ENCODE data around the gene PSMD5.

The PSMD5 gene

DNA sequence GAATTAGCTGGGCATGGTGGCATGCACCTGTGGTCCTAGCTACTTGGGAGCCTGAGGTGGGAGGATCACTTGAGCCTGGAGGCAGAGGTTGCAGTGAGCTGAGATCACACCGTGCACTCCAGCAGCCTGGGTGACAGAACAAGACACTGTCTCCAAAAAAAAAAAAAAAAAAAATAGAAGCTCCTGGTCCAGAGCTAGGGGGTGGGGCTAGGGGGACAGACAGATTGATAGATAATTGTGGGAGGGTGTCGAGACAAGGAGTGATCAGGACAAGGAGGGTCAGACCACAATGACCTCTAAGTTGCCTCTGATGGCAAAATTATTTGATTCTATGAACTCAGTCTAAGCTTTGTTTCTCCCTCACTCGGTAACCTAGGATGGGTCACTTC, 40.9 kb upstream of the PSMD5 start:
- Histone ChIP-seq H3K4me2 (ENCODE audit: low read depth, low read length, poor library complexity, severe bottlenecking) (no peak overlapping the region), H3K27me3 (ENCODE audit: low read length) (no peaks in the 10 kb centered on the region), H3K79me2 (ENCODE audit: insufficient read depth, low read length) (no peaks in the 10 kb centered on the region), H3K9me2 (replicated peaks; ENCODE audit: insufficient read depth, low read length) (no peaks in the 10 kb centered on the region), H3K36me3 (ENCODE audit: low read length) (no peaks in the 10 kb centered on the region), H3K4me3 (ENCODE audit: insufficient read depth, low read length, poor library complexity, severe bottlenecking) (no peak overlapping the region), H4K20me1 (ENCODE audit: low read depth, low read length) (no peaks in the 10 kb centered on the region), H2AFZ (ENCODE audit: low read depth, low read length, severe bottlenecking) (no peak overlapping the region), H3K9me3 (ENCODE audit: insufficient read depth, low read length) (no peaks in the 10 kb centered on the region), H3K27ac (ENCODE audit: low read depth, low read length) (no peak overlapping the region), H3K9ac (ENCODE audit: low read length) (no peak overlapping the region), H3F3A (ENCODE audit: insufficient read depth) (peaks cover 14% of the 10 kb centered on the region)
- TF ChIP-seq, protein P1, sequence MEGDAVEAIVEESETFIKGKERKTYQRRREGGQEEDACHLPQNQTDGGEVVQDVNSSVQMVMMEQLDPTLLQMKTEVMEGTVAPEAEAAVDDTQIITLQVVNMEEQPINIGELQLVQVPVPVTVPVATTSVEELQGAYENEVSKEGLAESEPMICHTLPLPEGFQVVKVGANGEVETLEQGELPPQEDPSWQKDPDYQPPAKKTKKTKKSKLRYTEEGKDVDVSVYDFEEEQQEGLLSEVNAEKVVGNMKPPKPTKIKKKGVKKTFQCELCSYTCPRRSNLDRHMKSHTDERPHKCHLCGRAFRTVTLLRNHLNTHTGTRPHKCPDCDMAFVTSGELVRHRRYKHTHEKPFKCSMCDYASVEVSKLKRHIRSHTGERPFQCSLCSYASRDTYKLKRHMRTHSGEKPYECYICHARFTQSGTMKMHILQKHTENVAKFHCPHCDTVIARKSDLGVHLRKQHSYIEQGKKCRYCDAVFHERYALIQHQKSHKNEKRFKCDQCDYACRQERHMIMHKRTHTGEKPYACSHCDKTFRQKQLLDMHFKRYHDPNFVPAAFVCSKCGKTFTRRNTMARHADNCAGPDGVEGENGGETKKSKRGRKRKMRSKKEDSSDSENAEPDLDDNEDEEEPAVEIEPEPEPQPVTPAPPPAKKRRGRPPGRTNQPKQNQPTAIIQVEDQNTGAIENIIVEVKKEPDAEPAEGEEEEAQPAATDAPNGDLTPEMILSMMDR (IDR thresholded peaks at IDR 0.05; ENCODE audit: insufficient read depth, low read length, poor library complexity, severe bottlenecking): no peak
- no peak for TF ChIP-seq EZH2phosphoT487 (conservative IDR thresholded peaks at IDR 0.05; ENCODE audit: low read length)

DNA sequence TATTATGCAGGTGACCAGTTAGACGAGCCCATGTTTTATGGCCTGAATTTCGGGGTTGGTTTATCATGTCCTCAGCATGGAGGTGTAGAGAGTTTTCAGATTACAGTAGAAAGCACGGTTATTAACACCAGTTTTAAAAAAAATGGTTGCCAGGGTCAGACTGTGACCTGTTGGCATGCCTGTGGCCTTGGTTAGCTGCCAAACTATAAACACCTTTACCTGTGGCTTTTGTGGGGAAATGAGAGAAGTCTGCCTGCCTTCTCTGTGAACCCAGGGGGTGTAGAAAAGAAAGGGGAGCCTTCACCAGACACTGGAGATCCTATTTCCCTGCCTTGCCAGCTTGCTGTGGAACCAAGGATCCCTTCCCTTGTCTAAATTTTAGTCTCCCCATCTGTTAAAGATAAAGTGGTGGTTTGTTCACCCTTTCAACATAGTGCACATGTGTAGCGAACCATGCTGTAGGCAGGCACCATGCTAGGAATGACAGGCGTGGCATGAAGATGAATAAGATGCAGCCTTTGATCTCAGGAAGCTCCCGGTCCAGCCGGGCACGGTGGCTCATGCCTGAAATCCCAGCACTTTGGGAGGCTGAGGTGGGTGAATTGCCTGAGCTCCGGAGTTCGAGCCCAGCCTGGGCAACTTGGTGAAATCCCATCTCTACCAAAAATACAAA, 40.3 kb upstream of the PSMD5 start:
- Histone ChIP-seq H3K9ac (ENCODE audit: low read length) (peak overlapping the region; percentile 20; the same call in 1 of the 2 replicates), H4K20me1 (ENCODE audit: low read depth, low read length) (no peaks in the 10 kb centered on the region), H3K36me3 (ENCODE audit: low read length) (no peaks in the 10 kb centered on the region), H3K4me2 (ENCODE audit: low read depth, low read length, poor library complexity, severe bottlenecking) (peak overlapping the region; percentile 16), H3K27ac (ENCODE audit: low read depth, low read length) (peak overlapping the region; percentile 22; the same call in 1 of the 2 replicates), H2AFZ (ENCODE audit: low read depth, low read length, severe bottlenecking) (no peak overlapping the region), H3K9me2 (replicated peaks; ENCODE audit: insufficient read depth, low read length) (no peaks in the 10 kb centered on the region), H3K27me3 (ENCODE audit: low read length) (no peaks in the 10 kb centered on the region), H3K4me3 (ENCODE audit: insufficient read depth, low read length, poor library complexity, severe bottlenecking) (no peak overlapping the region), H3K9me3 (ENCODE audit: insufficient read depth, low read length) (no peaks in the 10 kb centered on the region), H3F3A (ENCODE audit: insufficient read depth) (peaks cover 18% of the 10 kb centered on the region), H3K79me2 (ENCODE audit: insufficient read depth, low read length) (no peaks in the 10 kb centered on the region; the same call in 1 of the 2 replicates)
- TF ChIP-seq, protein P1 (IDR thresholded peaks at IDR 0.05; ENCODE audit: insufficient read depth, low read length, poor library complexity, severe bottlenecking): no peak
- TF ChIP-seq EZH2phosphoT487 (conservative IDR thresholded peaks at IDR 0.05; ENCODE audit: low read length): no peak

DNA sequence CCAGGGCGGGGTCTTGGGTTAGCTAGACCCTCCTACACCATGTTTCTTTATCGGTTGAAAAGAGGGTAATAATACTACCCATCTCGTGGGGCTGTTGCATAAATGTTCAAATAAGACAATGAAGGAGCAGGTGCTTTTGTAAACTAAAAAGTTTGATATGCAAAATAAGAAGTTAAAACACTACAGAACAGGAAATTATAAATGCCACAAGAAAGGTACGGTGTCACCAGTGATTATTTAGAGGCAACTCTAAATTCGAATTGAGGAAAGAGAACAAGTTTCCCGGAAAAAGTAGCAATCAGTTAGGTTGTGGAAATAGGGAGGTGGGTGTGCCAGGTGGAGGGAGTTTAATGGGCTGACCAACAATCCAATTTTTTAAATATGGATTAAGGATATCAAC, 36.7 kb upstream of the PSMD5 start:
- H4K20me1 ChIP-seq (ENCODE audit: low read depth, low read length): no peaks in the 10 kb centered on the region
- peak overlapping the region; percentile 92 for H3K27ac ChIP-seq (ENCODE audit: low read depth, low read length)
- H3K36me3 ChIP-seq (ENCODE audit: low read length): no peaks in the 10 kb centered on the region
- H3K9me2 ChIP-seq (replicated peaks; ENCODE audit: insufficient read depth, low read length): no peaks in the 10 kb centered on the region
- no peak overlapping the region for H2AFZ ChIP-seq (ENCODE audit: low read depth, low read length, severe bottlenecking)
- H3K79me2 ChIP-seq (ENCODE audit: insufficient read depth, low read length): peaks cover 8% of the 10 kb centered on the region; the same call in 1 of the 2 replicates
- H3F3A ChIP-seq (ENCODE audit: insufficient read depth): peaks cover 46% of the 10 kb centered on the region
- TF ChIP-seq, protein P1 (IDR thresholded peaks at IDR 0.05; ENCODE audit: insufficient read depth, low read length, poor library complexity, severe bottlenecking): no peak
- no peak for TF ChIP-seq EZH2phosphoT487 (conservative IDR thresholded peaks at IDR 0.05; ENCODE audit: low read length)
- no peak overlapping the region for H3K4me3 ChIP-seq (ENCODE audit: insufficient read depth, low read length, poor library complexity, severe bottlenecking)
- peak overlapping the region; percentile 80 for H3K4me2 ChIP-seq (ENCODE audit: low read depth, low read length, poor library complexity, severe bottlenecking)
- no peaks in the 10 kb centered on the region for H3K27me3 ChIP-seq (ENCODE audit: low read length)
- H3K9me3 ChIP-seq (ENCODE audit: insufficient read depth, low read length): no peaks in the 10 kb centered on the region
- H3K9ac ChIP-seq (ENCODE audit: low read length): peak overlapping the region; percentile 78

Measured in SU-DHL-6 (cell line).